Measurements from ENCODE around the gene PLCH1.

Gene PLCH1

DNA sequence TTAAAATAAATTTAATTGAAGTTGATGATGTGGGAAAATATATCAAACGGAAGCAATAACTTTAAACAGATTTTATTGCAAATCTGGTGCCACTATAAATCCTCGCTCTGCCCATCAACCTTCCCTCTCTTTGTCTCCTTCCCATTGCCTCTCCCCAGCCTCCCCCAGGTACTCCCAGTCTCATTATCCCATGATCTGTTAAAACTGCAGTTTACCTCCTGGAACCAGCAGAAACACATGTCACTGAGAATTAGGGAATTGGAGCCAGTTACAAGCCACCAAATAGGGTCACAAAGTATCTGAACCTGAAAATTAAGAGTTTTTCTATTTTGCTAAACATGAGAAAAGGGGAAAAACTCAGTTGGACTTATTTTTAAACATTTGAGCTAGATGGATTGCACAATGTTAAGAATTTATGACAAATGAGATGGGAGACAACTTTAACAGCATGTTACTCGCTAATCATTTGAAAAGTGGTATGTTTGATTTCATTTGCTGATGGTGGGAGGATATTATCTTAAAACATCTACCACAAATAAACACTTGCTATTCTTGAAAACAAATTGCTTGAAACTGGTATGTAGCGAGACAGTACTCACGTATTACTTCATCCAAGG lies 2.4 kb downstream of the PLCH1 start:
- Histone ChIP-seq H3K4me2 (ENCODE audit: low read length) (no peak overlapping the region), H3K36me3 (ENCODE audit: insufficient read depth, low read length) (no peaks in the 10 kb centered on the region), H3K9me3 (replicated peaks; ENCODE audit: low read length) (no peaks in the 10 kb centered on the region), H3K4me3 (ENCODE audit: low read length) (no peak overlapping the region), H3K27me3 (ENCODE audit: control insufficient read depth, insufficient read depth, low read length) (peaks cover 20% of the 10 kb centered on the region), H3K4me1 (ENCODE audit: control insufficient read depth, insufficient read depth, low read length) (peaks cover 10% of the 10 kb centered on the region), H3K9ac (ENCODE audit: low read depth, low read length) (no peak overlapping the region)

DNA sequence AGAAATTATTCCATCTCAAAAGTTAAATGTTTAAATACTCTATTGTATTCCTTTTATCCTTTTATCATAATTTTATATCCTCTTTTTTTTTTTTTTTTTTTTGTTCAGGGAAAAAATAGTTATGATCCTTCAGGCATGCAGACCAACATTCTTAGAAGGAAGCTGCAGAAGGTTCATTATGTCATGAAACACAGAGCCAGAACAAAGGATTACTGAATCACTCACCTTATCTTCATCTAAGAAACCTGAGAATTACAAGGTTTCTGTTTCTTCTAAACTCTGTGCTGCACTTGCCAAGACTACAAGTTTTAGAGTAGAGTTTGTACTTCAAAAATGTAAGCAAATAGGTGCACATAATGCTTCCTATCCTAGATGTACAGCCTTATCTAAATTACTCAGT lies 3.3 kb downstream of the PLCH1 start:
- Histone ChIP-seq H3K36me3 (ENCODE audit: insufficient read depth, low read length) (no peaks in the 10 kb centered on the region), H3K9me3 (replicated peaks; ENCODE audit: low read length) (no peaks in the 10 kb centered on the region), H3K4me1 (ENCODE audit: control insufficient read depth, insufficient read depth, low read length) (peaks cover 10% of the 10 kb centered on the region), H3K27me3 (ENCODE audit: control insufficient read depth, insufficient read depth, low read length) (peaks cover 21% of the 10 kb centered on the region), H3K9ac (ENCODE audit: low read depth, low read length) (no peak overlapping the region), H3K4me2 (ENCODE audit: low read length) (no peak overlapping the region), H3K4me3 (ENCODE audit: low read length) (no peak overlapping the region)

- no peaks in the 10 kb centered on the region for H3K9me3 ChIP-seq (replicated peaks; ENCODE audit: low read length)
- H3K36me3 ChIP-seq (ENCODE audit: insufficient read depth, low read length) = no peaks in the 10 kb centered on the region
- H3K4me1 ChIP-seq (ENCODE audit: control insufficient read depth, insufficient read depth, low read length) = peaks cover 10% of the 10 kb centered on the region
- no peak overlapping the region for H3K4me2 ChIP-seq (ENCODE audit: low read length)
- H3K9ac ChIP-seq (ENCODE audit: low read depth, low read length) = no peak overlapping the region
- no peak overlapping the region for H3K4me3 ChIP-seq (ENCODE audit: low read length)
- peaks cover 20% of the 10 kb centered on the region for H3K27me3 ChIP-seq (ENCODE audit: control insufficient read depth, insufficient read depth, low read length)
Observed at GRCh38 chr3:155741101-155741500, 3.8 kb downstream of the PLCH1 start.

GRCh38 chr3:155739154-155739553 lies 5.7 kb downstream of the PLCH1 start:
- H3K27me3 ChIP-seq (ENCODE audit: control insufficient read depth, insufficient read depth, low read length) = peaks cover 16% of the 10 kb centered on the region

DNA sequence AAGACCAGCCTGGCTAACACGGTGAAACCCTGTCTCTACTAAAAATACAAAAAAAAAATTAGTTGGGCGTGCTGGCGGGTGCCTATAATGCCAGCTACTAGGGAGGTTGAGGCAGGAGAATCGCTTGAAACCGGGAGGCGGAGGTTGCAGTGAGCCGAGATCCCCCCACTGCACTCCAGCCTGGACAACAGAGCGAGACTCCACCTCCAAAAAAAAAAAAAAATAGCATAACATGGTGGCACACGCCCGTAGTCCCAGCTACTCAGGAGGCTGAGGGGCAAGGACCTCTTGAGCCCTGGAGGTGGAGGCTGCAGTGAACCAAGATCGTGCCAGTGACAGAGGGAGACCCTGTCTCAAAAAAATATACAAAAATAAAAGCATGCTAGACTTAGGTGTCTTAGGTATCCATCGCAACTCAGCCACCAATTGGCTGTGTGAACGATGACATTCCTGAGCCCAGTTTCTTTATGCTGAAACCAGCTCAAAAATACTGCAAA lies 6.2 kb downstream of the PLCH1 start:
- H3K36me3 ChIP-seq (ENCODE audit: insufficient read depth, low read length) = no peaks in the 10 kb centered on the region
- H3K4me1 ChIP-seq (ENCODE audit: control insufficient read depth, insufficient read depth, low read length) = peaks cover 2% of the 10 kb centered on the region
- H3K4me3 ChIP-seq (ENCODE audit: low read length) = no peak overlapping the region
- no peak overlapping the region for H3K9ac ChIP-seq (ENCODE audit: low read depth, low read length)
- no peak overlapping the region for H3K4me2 ChIP-seq (ENCODE audit: low read length)
- H3K9me3 ChIP-seq (replicated peaks; ENCODE audit: low read length) = no peaks in the 10 kb centered on the region
- H3K27me3 ChIP-seq (ENCODE audit: control insufficient read depth, insufficient read depth, low read length) = peaks cover 16% of the 10 kb centered on the region

More at GRCh38 chr3:155739154-155739553, 5.7 kb downstream of the PLCH1 start:
- Histone ChIP-seq H3K9ac (ENCODE audit: low read depth, low read length) (no peak overlapping the region), H3K36me3 (ENCODE audit: insufficient read depth, low read length) (no peaks in the 10 kb centered on the region), H3K4me1 (ENCODE audit: control insufficient read depth, insufficient read depth, low read length) (peaks cover 4% of the 10 kb centered on the region), H3K4me3 (ENCODE audit: low read length) (no peak overlapping the region), H3K9me3 (replicated peaks; ENCODE audit: low read length) (no peaks in the 10 kb centered on the region), H3K4me2 (ENCODE audit: low read length) (no peak overlapping the region)

DNA sequence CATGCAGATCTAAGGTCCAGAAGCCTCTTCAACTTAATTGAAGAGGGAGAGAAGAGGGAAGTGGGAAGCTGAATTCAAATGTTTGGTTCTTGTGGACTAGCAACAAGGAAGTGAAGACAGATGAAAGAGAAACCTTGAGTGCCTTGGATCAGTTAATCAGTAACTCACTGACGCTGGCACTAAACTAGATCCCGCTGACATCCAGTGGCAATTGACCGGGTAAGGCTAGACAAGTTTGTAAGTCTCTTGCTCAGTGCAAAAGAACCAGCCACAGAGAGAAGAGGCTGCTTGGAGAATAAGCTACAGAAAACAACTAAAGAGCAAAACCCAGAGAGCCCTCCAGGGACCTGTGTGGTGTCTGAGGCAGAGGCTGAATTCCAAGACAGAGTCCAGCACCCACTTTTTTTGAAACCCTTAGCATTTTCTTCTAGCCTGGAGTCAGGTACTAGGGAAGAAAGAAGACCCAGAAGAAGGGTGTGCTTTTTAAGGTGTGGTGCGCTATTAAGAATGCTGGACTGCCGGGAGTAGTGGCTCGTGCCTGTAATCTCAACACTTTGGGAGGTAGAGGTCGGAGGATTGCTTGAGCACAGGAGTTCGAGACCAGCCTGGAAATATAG lies 6.9 kb downstream of the PLCH1 start:
- Histone ChIP-seq H3K4me2 (ENCODE audit: low read length) (no peak overlapping the region), H3K9ac (ENCODE audit: low read depth, low read length) (no peak overlapping the region), H3K27me3 (ENCODE audit: control insufficient read depth, insufficient read depth, low read length) (peaks cover 14% of the 10 kb centered on the region)

DNA sequence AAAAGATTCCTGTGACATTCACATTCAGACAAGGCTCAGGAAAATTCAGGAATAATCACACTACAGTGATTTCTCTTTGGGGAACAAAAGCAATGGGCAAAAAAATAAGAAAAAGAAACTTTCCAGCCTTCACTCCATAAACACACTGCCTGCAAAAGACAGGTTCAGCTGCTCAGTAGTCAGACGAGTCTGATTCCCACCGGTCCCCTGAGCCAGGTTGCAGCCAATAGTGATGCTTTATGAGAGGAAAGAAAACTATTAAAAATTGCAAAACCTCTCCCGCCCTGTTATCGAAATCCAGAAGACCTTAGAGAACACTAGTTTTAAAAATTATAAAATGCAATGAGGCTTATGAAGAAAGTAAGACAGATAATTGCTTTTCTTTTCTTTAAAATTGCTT lies 8.5 kb downstream of the PLCH1 start:
- Histone ChIP-seq H3K4me1 (ENCODE audit: control insufficient read depth, insufficient read depth, low read length) (no peaks in the 10 kb centered on the region), H3K4me3 (ENCODE audit: low read length) (no peak overlapping the region), H3K36me3 (ENCODE audit: insufficient read depth, low read length) (no peaks in the 10 kb centered on the region), H3K9me3 (replicated peaks; ENCODE audit: low read length) (no peaks in the 10 kb centered on the region), H3K9ac (ENCODE audit: low read depth, low read length) (no peak overlapping the region), H3K27me3 (ENCODE audit: control insufficient read depth, insufficient read depth, low read length) (peaks cover 3% of the 10 kb centered on the region), H3K4me2 (ENCODE audit: low read length) (no peak overlapping the region)

More for the DNA sequence above, 6.9 kb downstream of the PLCH1 start:
- no peaks in the 10 kb centered on the region for H3K4me1 ChIP-seq (ENCODE audit: control insufficient read depth, insufficient read depth, low read length)
- no peaks in the 10 kb centered on the region for H3K36me3 ChIP-seq (ENCODE audit: insufficient read depth, low read length)
- no peak overlapping the region for H3K4me3 ChIP-seq (ENCODE audit: low read length)
- H3K9me3 ChIP-seq (replicated peaks; ENCODE audit: low read length) = no peaks in the 10 kb centered on the region

- Histone ChIP-seq H3K9ac (ENCODE audit: low read depth, low read length) (no peak overlapping the region), H3K27me3 (ENCODE audit: control insufficient read depth, insufficient read depth, low read length) (no peaks in the 10 kb centered on the region), H3K4me2 (ENCODE audit: low read length) (no peak overlapping the region), H3K36me3 (ENCODE audit: insufficient read depth, low read length) (no peaks in the 10 kb centered on the region), H3K4me3 (ENCODE audit: low read length) (no peak overlapping the region), H3K4me1 (ENCODE audit: control insufficient read depth, insufficient read depth, low read length) (no peaks in the 10 kb centered on the region), H3K9me3 (replicated peaks; ENCODE audit: low read length) (no peaks in the 10 kb centered on the region)
Observed at GRCh38 chr3:155730843-155731242, 14.0 kb downstream of the PLCH1 start.

GRCh38 chr3:155727836-155728235 lies 17.0 kb downstream of the PLCH1 start:
- no peak overlapping the region for H3K4me3 ChIP-seq (ENCODE audit: low read length)
- H3K36me3 ChIP-seq (ENCODE audit: insufficient read depth, low read length) = no peaks in the 10 kb centered on the region
- no peaks in the 10 kb centered on the region for H3K9me3 ChIP-seq (replicated peaks; ENCODE audit: low read length)
- H3K27me3 ChIP-seq (ENCODE audit: control insufficient read depth, insufficient read depth, low read length) = no peaks in the 10 kb centered on the region
- no peak overlapping the region for H3K4me2 ChIP-seq (ENCODE audit: low read length)
- no peak overlapping the region for H3K9ac ChIP-seq (ENCODE audit: low read depth, low read length)
- H3K4me1 ChIP-seq (ENCODE audit: control insufficient read depth, insufficient read depth, low read length) = no peaks in the 10 kb centered on the region

DNA sequence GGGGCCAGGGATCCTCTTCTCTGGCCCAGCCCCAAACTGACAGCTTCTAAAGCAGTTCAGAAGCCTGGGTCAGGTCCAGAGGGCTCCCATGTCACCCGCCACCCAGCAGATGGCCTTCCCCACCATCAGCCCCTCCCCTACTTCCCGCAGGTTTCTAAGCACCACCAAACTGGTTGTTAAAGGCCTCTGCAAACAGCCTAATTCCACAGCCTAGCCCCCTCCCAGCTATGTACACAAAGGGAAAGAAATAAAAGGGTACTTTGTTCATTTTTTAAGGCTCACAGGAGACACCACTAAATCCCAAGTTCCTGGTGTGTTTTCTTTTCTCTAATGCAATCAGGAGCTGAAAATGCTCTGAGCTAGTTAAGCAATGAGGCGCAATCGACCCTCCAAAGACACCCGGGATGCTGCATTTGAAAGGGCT lies 30.6 kb downstream of the PLCH1 start:
- Histone ChIP-seq H3K36me3 (ENCODE audit: insufficient read depth, low read length) (no peaks in the 10 kb centered on the region), H3K9ac (ENCODE audit: low read depth, low read length) (no peak overlapping the region), H3K4me1 (ENCODE audit: control insufficient read depth, insufficient read depth, low read length) (no peaks in the 10 kb centered on the region), H3K4me2 (ENCODE audit: low read length) (no peak overlapping the region), H3K4me3 (ENCODE audit: low read length) (no peak overlapping the region), H3K9me3 (replicated peaks; ENCODE audit: low read length) (no peaks in the 10 kb centered on the region), H3K27me3 (ENCODE audit: control insufficient read depth, insufficient read depth, low read length) (no peaks in the 10 kb centered on the region)

DNA sequence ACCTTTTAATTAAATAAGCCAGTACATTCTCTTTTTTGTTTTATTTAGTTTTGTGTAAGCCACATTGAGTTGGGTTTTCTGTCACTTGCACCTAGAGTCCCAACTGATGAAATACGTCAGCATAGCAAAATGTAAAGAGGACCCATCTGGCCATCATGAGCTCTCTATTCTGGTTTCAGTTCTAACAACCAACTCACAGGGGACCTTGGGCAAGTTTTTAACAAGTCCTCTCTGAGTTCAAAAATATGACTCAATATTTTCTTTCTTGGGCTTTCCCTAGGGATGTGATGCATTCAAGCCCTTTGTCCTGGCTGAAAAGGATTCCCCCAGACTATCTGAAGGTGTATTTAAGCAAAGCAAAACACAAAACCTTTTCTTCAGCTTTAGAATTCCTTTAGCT lies 32.9 kb downstream of the PLCH1 start:
- Histone ChIP-seq H3K4me1 (ENCODE audit: control insufficient read depth, insufficient read depth, low read length) (no peaks in the 10 kb centered on the region), H3K27me3 (ENCODE audit: control insufficient read depth, insufficient read depth, low read length) (no peaks in the 10 kb centered on the region), H3K4me3 (ENCODE audit: low read length) (no peak overlapping the region), H3K9ac (ENCODE audit: low read depth, low read length) (no peak overlapping the region), H3K9me3 (replicated peaks; ENCODE audit: low read length) (no peaks in the 10 kb centered on the region), H3K36me3 (ENCODE audit: insufficient read depth, low read length) (no peaks in the 10 kb centered on the region), H3K4me2 (ENCODE audit: low read length) (no peak overlapping the region)

Measured in skeletal muscle satellite cell (primary cell).